Upper lobe of right lung (tissue), 1 donor: ENCODE results near the gene EXT2. TPM values are rescaled to one million over a fixed set of nuclear protein-coding genes. Genes with fewer than 3 reads are reported as not detected.

ENCODE experiments used
- ATAC-seq: fragments of 200-7000 bp; cut with Tn5 transposase; one replicate; pipeline ENCODE4 v1.9.1; 2020; ENCODE audit warnings: mild to moderate bottlenecking, moderate library complexity
- DNase-seq: peaks from one replicate; pipeline ENCODE4 v3.0.0-alpha.2; 2020
- H3K27ac ChIP-seq: fragments of 200-600 bp; one replicate; pipeline ENCODE4 v1.8.0; 2022
- H3K27me3 ChIP-seq: fragments of 200-600 bp; one replicate; pipeline ENCODE4 v1.8.0; 2022; ENCODE audit warnings: mild to moderate bottlenecking
- H3K36me3 ChIP-seq: fragments of 200-600 bp; one replicate; pipeline ENCODE4 v1.8.0; 2022
- H3K4me1 ChIP-seq: fragments of 200-600 bp; one replicate; pipeline ENCODE4 v1.8.0; 2022
- H3K4me3 ChIP-seq: fragments of 200-600 bp; one replicate; pipeline ENCODE4 v1.8.0; 2022; ENCODE audit warnings: mild to moderate bottlenecking
- H3K9me3 ChIP-seq: fragments of 200-600 bp; one replicate; pipeline ENCODE4 v1.8.0; 2022
- intact Hi-C: fragments of 100-400 bp; cut with DNase I; formaldehyde crosslinking; loops from one replicate; pipeline ENCODE4 v1.11.0; 2022
- total RNA-seq: library from RNA; stranded (reverse); fragmentation: NEBNext Ultra II Directional; extraction: Animal tissue kit (Norgen Biotek cat#: 25700); gene quantifications from one replicate; pipeline ENCODE4 v1.2.1, GENCODE V29; 2021
- TF ChIP-seq, protein P1 (sequence below): fragments of 200-600 bp; IDR thresholded peaks from one replicate; pipeline ENCODE4 v1.8.0; 2022; ENCODE audit warnings: antibody characterized with exemption
- donor health status: DM: no; HTN: yes; CAD: no; lungs with severe emphysema.

EXT2 gene
- total RNA-seq, 1 donor from 2014 or later = 61.2 TPM

- TF ChIP-seq, protein P1, sequence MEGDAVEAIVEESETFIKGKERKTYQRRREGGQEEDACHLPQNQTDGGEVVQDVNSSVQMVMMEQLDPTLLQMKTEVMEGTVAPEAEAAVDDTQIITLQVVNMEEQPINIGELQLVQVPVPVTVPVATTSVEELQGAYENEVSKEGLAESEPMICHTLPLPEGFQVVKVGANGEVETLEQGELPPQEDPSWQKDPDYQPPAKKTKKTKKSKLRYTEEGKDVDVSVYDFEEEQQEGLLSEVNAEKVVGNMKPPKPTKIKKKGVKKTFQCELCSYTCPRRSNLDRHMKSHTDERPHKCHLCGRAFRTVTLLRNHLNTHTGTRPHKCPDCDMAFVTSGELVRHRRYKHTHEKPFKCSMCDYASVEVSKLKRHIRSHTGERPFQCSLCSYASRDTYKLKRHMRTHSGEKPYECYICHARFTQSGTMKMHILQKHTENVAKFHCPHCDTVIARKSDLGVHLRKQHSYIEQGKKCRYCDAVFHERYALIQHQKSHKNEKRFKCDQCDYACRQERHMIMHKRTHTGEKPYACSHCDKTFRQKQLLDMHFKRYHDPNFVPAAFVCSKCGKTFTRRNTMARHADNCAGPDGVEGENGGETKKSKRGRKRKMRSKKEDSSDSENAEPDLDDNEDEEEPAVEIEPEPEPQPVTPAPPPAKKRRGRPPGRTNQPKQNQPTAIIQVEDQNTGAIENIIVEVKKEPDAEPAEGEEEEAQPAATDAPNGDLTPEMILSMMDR = no peak
- Histone ChIP-seq H3K4me3 (no peak overlapping the region), H3K4me1 (no peaks in the 10 kb centered on the region), H3K27ac (no peak overlapping the region), H3K9me3 (peaks cover 5% of the 10 kb centered on the region), H3K36me3 (no peaks in the 10 kb centered on the region), H3K27me3 (no peaks in the 10 kb centered on the region)
- ATAC-seq (no peak), DNase-seq (no peak)
- intact Hi-C loops = no loop called here
Observed at GRCh38 chr11:44250421-44250820, 154.9 kb downstream of the EXT2 start.

- H3K4me1 ChIP-seq = no peaks in the 10 kb centered on the region
- H3K4me3 ChIP-seq = no peak overlapping the region
- TF ChIP-seq, protein P1 = no peak
- peaks cover 5% of the 10 kb centered on the region for H3K9me3 ChIP-seq
- no peak for DNase-seq
- H3K27ac ChIP-seq = no peak overlapping the region
- H3K27me3 ChIP-seq = no peaks in the 10 kb centered on the region
- intact Hi-C loops = no loop called here
- no peak for ATAC-seq
- H3K36me3 ChIP-seq = no peaks in the 10 kb centered on the region
Observed at GRCh38 chr11:44252999-44253602, 157.6 kb downstream of the EXT2 start.

- no peaks in the 10 kb centered on the region for H3K36me3 ChIP-seq
- H3K27me3 ChIP-seq = no peaks in the 10 kb centered on the region
- no peaks in the 10 kb centered on the region for H3K4me1 ChIP-seq
- H3K4me3 ChIP-seq = no peak overlapping the region
- TF ChIP-seq, protein P1 = no peak
- ATAC-seq (no peak), DNase-seq (no peak)
- intact Hi-C loops = no loop called here
- peaks cover 5% of the 10 kb centered on the region for H3K9me3 ChIP-seq
- H3K27ac ChIP-seq = no peak overlapping the region
Observed at GRCh38 chr11:44255406-44256071, 160.1 kb downstream of the EXT2 start.

DNA sequence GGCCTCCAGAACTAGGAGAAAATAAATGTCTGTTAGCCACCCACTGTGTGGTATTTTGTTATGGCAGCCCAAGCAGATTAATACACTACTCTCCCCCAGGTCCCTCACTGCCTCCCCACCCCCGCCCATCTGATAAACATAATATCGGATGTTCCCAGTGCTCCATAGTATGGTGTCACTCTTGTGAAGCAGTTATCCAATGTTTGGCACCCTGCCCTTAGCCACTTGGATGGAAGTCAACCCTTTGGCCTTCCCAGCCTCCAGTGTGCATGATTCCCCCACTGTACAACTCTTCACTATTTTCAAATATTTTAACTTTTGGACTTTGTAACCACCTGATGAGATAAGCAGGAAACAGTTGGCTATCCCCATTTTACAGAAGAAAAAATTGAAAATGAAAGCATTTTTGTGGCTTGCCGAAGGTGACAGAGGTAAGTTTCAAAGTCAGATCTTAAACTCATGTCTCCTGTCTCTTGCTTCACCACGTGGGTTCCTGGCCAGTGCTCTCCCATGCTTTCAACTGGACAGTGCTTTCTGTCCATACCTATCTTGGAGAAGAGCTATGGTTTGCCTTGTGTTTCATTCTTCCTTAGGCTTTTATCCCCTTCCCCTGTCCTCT lies 161.3 kb downstream of the EXT2 start:
- DNase-seq (no peak), ATAC-seq (no peak)
- Histone ChIP-seq H3K27me3 (no peaks in the 10 kb centered on the region), H3K36me3 (no peaks in the 10 kb centered on the region), H3K9me3 (peaks cover 5% of the 10 kb centered on the region), H3K4me1 (no peaks in the 10 kb centered on the region), H3K27ac (no peak overlapping the region), H3K4me3 (no peak overlapping the region)
- TF ChIP-seq, protein P1 = no peak
- intact Hi-C loops = no loop called here

DNA sequence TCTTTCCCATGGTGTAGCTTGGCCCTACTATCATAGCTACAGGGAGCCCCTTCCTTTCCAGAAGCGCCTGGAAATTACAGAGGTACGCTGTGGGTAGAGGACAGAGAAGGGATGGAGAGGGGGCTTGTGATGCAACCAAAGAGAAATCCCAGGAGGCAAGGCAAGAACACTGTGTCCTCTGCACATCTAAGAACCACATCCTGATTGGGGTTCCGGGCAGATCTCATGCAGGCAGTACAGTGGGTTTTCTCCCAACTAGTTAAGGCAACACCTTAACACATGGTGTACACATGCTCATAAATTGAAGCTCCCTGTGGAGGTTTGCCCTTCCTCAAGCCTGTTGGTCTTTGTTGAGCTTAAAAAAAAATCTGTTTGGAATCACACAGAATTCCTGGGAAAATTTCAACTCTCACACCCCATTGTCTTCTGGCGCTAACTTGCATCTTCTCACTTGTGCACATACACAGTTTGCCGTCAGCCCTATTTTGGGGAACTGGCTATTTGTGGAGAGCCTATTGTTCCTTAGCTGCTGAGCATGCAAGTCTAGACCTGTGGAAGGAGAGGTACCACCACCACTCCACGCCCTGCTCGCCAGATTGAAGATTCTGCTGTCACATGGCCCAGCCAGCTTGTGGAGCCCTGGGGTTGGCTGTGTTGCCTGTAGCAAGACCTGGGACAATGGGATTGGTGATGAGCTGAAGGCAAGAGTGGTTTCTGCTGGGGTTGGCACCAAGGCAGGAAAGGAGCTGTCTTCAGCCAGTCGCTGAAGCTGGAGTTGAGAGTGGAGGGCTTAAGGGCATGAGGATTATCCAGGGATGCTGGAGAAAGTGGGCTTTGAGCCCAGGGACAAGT lies 162.1 kb downstream of the EXT2 start:
- Histone ChIP-seq H3K27ac (no peak overlapping the region), H3K9me3 (peaks cover 5% of the 10 kb centered on the region), H3K36me3 (no peaks in the 10 kb centered on the region), H3K27me3 (no peaks in the 10 kb centered on the region), H3K4me1 (no peaks in the 10 kb centered on the region), H3K4me3 (no peak overlapping the region)
- ATAC-seq (no peak), DNase-seq (no peak)
- TF ChIP-seq, protein P1 = no peak
- intact Hi-C loops = no loop called here
